Measurements from ENCODE around the gene LYZ.

LYZ gene

GRCh38 chr12:69389831-69390230, 41.6 kb downstream of the LYZ start:
- ATAC-seq, result no peak

- ATAC-seq, result peak; percentile 95 to 98
Observed at GRCh38 chr12:69392179-69392928, 44.2 kb downstream of the LYZ start.

GRCh38 chr12:69396041-69396440, 47.9 kb downstream of the LYZ start:
- ATAC-seq, result no peak

GRCh38 chr12:69396963-69397362, 48.8 kb downstream of the LYZ start:
- ATAC-seq, result no peak

- no peak for ATAC-seq
Observed at GRCh38 chr12:69397978-69398377, 49.8 kb downstream of the LYZ start.

GRCh38 chr12:69401940-69402339, 53.8 kb downstream of the LYZ start:
- no peak for ATAC-seq
